ENCODE results near the gene IL36A.

The IL36A gene, protein sequence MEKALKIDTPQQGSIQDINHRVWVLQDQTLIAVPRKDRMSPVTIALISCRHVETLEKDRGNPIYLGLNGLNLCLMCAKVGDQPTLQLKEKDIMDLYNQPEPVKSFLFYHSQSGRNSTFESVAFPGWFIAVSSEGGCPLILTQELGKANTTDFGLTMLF

DNA sequence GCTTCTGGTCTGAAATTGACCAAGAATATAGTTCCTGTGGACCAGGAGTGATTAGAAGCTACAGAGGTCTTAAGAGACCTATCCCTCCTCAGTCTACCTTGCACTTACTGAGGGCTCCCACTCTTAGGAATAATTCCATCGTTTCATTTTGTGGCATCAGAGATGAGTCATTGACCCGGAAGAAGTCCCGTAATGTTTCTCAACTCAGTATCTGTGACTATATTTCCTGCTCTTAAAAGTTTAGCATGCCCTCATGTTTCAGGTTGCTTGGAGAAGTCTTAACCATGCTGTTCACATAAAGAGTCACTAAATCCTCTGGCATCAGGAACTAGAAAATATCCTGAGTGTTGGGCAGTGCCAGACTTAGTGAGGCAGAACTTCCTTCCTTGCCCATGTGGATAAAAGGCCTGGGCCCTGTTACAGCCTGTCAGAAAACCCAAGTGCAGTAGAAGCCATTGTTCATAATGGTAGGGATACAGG is at the start of gene IL36A:
Gene IL36A (plus strand): TSS at position 430 of the 480 bp plus-strand sequence. CDS start 413 bp downstream, outside the sequence.
- DNase-seq: no peak

DNA sequence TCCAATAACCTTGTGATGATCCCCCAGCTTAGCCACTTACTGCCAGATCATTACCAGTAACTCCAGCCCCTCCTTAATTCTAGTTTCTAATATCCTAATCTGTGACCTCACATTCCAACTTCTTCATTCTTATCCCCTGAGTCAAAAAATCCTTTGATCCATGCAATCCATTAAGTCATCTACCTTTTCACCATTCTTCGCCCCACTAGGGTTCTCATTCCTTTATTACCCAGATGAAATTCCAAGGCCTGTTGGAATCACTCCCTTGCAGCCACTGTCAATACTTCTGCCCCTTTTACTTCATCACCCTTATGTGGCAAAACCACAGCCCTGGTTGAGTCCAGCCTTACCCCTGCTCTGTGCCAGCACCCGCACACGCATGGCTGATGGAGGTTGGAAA is 47.7 kb upstream of the IL36A start:
- no peak for DNase-seq

DNA sequence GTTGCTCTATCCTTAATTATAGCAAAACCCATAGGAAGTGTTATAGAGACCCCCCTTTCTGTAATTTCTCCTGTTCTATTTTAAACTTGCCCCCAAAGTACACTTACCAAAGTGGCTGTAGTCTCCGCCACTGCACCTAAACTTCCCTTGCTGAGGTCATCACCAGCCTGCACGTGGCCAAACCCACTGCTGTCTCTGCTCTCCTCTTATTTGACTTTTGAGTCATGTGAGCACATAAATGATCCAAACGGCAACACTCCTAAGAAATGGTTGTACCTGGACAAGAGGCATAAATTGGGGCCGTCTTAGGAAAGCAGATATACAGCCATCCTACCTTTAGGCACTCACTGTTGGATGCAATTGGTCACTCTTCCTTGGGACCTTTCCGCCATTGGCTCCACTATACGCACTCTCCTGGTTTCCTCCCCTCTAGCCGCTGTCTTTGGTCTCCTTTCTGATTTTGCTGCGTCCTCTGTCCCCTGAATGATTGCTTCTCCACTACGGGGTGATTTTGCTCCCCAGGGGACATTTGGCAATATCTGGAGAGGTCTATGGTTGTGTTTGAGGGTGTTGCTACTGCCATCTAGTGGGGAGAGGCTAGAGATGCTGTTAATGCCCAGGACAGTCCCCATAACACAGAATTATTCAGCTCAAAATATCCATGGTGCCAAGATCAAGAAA is 46.7 kb upstream of the IL36A start:
- DNase-seq: peak; percentile 42

DNA sequence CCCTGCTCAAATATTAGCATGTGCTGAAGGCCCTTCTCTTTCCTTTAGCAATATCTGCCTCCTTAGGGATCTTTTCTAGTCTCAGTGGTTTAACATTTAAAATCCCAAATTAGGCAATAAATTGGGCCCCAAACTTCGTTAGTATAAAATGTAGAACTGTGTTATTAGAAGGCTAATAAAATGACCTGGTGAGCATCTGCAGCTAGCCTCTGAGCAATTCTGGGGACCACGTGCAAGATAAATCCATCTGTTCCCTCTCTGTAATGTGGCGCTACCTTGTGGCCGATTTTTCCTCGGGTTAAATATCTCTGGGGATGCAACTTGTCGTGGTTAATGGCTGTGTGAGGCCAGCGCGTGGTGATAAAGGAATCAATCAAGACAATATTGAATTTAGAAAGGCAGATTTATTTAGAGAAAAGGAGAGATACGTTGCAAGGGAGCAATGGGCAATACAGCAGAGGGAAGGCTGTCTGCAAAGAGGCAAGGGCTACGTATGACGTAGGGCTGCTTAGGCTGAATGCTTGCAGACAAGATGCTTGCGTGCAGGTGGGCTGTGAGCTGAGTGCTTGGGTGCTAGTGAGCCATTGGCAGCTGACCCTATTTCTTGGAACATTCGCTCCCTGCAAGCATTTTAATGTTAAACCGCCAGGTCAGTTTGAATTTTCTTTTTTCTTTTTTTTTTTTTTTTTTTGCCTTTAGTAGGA is 46.0 kb upstream of the IL36A start:
- peak; percentile 24 for DNase-seq

DNA sequence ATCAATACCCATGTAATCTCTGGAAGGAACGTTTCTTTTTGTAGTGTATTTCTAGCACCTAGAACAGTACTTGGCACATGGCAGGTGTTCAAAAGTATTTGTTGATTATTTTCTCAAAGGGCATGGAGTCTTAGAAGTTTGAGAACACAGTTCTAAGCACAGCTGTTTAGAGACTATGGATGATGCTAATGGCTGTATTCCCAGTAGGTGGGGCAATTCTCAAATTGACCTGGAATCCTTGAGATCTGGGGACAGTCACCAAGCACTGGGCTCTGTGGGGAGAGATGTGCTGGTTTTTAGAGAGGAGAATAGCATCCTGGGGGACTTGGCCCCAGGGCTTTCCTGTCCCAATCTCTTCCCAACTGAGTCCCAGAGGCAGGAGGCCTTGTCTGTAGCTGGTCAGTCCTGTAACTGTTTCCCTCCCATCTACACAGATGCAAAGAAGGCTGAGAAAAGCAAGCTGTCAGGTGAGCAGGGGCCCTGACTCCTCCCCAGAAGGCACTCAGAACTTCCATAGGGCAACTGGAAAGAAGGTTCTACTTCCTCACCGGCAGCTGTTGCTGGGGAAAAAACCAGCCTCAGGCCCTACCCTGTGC is 44.9 kb upstream of the IL36A start:
- no peak for DNase-seq

DNA sequence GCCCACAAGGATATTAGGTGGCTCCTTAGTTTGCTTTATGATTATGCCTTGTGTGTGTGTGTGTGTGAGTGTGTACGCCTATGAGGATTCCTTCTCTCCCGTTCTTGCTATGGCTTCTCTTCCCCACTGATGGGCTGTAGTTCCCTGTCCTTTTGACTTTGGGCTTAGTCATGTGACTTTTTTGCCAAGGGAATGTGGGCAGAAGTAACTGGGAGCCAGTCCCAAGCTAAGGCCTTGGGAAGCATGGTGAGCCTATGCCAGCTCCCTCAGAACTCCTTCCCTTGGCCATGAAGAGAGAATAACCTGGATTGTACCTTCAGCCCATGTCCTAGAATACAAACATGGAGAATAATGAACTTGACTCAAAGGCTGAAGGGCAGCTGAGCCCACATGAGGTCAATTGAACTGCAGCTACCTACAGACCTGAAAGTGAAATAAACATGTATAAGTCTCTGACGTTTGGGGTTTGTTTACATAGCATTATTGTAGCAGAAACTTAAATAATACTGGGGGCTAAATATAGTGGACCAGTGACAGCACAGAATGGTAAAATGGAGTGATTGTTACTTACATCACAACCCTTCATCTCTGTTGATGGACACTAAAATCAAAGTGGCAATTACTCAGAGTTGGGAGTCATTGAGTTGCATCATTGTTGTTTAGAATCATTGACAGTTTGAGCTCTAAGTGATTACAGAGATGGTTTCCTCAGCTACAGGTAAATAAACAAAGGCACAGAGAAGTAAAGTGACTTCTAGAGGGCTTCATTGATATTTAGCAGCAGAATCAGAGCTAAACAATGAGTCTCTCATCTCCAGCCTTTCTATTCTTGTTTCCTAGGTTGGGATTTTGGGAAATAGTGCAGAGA is 42.7 kb upstream of the IL36A start:
- DNase-seq: no peak

DNA sequence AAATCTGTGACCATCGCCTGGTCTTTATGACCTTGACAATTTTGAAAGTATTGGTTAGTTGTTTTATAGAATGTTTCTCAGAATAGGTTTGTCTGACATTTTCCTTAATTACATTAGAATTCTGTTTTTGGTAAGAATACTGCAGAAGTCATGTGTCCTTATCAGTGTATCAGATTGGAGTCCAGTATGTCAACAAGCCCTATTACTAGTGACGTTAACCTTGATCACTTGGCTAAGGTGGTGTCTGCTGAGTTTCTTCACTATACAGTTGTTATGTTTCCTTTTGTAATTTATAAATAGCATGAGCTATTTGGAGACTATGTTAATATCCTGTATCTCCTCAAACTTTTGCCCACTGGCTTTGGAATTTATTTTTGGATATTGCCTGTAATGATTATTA is 38.2 kb upstream of the IL36A start:
- no peak for DNase-seq

DNA sequence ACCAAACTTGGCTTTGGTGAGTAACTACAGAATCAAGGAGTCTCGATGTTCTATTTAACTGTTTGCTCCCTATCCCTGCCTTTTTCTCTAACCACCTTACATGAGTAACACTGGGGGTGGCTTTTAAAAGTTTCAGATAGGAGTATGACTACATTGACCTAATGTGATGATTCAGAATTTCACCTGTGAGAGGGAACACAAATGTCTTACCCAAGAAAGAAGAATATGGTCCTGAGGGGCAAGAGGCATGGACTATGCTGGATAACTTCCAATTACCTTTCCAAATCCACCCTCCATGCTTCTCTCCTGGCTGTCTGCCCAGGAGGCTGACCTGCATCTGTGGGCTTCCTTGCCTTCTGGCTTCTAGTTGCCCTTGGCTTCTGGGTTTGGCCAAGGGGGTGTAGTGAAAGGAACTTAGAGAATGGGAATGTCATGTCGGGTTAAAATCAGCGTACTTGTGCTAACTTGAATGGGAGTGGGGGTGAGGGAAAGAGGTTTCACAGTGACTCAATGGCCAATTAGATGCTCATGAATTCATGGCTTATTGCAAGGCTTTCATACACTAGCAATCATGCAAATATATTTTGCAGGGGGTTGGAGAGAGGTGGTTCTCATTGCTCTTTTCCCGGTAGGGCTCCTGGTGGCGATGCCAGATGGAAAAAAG is 32.7 kb upstream of the IL36A start:
- DNase-seq: no peak

DNA sequence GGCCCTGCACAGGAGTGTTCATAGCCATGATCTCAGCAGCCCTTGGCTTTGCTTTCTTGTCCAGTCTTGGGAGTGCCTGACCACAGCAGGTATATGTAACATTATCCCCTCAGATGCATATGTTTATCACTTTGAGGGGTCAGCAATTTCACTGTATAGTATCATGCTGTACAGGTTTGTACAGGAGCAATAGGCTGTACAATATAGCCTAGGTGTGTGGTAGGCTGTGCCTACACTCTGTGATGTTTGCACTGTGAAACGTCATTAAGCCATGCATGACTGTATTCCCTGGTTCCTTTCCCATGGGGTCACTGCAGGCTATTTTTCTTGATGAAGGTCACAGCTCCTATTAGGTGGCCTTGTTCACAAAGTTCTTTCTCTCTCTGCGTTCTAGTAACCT is 32.1 kb upstream of the IL36A start:
- DNase-seq: no peak

DNA sequence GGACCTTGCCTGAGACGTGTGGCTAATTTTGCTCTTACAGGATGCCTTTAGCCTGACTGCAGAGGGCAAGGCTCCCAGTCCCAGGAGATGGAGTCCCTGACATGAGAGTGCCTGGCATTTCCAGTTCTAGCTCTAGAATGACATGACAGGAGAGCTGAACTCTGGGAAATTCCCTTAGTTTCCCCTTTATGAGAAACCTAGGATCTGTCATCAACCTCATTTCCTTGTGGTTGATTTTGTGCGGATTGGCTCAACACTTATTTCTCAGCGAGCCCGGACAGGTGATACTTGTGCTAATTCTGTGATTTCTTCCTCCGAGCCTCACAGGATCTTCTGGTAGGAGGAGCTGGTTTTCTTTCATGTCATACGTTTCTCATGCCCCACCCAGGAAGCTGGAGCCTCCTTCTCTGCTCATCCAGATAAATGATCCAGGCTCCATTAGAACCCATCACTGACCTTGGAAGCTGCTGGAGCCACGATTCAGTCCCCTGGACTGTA is 27.7 kb upstream of the IL36A start, which contains the start of gene IL36G:
Gene IL36G (plus strand): TSS at position 448 of the 498 bp plus-strand sequence. CDS start 633 bp downstream, outside the sequence.
- DNase-seq: no peak

DNA sequence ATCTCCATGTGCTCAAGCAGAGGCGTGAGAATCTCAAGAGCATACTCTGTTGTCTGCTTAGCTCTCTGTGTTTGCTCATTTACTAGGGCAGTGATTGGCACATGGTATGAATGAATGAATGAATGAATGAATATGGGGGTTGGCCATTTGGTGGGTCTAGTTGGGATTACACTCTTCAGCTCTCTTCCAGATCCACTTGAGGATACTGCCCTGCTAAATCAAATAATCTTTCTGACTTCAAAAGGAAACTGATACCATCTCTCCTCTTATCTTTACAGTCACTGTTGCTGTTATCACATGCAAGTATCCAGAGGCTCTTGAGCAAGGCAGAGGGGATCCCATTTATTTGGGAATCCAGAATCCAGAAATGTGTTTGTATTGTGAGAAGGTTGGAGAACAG is 25.5 kb upstream of the IL36A start:
- DNase-seq: no peak

DNA sequence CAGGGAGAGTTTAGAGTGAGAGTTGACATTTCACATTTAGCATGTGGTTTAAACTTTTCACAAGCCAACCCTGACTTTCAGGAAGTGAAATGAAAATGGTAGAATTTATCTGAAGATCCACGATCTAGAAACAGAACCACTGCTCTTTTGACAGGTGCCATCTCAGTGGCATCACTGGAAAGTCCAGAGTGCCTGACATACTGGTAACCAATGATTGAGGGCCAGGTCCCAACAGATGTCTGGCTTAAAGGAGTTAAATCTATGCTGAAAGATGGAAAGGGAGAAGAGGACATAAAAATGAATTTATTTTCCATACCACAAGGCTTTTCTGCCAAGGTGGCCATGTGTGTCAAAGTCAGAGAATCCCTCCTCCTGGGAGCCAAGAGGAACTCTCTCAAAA is 24.7 kb upstream of the IL36A start:
- DNase-seq: no peak

DNA sequence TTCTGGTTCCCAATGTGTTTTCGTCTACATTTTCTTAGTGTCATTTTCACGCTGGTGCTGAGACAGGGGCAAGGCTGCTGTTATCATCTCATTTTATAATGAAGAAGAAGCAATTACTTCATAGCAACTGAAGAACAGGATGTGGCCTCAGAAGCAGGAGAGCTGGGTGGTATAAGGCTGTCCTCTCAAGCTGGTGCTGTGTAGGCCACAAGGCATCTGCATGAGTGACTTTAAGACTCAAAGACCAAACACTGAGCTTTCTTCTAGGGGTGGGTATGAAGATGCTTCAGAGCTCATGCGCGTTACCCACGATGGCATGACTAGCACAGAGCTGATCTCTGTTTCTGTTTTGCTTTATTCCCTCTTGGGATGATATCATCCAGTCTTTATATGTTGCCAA is 20.2 kb upstream of the IL36A start:
- DNase-seq: no peak

DNA sequence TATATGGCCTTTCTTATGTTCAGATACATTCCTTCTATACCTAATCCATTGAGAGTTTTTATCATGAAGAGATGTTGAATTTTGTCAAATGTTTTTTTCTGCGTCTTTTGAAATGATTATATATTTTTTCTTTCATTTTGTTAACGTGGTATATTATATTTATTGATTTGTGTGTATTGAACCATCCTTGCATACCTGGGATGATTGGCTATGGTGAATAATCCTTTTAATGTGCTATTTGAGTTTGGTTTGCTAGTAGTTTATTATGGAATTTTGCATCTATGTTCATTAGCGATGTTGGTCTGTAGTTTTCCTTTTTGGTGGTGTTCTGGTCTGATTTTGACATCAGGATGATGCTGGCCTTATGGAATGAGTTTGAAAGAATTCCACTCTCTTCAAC is 15.6 kb upstream of the IL36A start:
- no peak for DNase-seq

DNA sequence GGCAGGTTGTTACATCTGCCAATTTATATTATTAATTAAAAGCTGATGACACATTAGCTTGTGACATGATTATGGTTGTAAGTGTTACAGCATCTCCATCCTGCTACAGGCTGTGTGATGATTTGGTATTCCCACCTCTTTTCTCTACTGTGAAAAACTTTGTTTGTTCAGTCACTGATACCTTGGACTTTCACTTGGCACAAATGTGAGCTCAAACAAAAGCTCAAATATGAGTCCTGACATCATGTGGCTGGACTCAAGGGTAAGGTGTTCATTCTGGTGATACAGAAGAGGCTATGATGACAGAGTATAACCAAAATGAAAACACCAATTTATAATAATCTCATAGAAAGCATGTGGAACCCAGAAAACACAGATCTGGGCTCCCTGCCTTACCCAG is 11.4 kb upstream of the IL36A start:
- no peak for DNase-seq

DNA sequence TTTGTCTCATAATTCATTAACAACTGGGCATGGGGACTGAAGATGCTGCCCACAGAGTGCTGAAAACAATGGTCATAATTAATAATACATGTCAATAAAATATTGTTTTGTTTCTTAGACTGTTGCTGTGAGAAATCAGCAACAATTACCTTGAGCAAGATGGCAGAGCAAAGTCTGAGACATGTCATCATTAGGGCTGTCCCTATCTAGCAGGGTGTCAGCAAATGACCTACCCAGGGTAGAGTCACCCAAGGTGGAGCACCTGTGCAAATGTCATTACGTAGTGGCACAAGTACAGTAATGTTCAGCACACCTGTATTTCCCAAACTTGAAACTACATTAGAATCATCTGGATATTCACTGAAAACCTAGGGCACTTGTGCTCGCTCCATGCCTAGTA is 10.6 kb upstream of the IL36A start:
- DNase-seq: no peak

DNA sequence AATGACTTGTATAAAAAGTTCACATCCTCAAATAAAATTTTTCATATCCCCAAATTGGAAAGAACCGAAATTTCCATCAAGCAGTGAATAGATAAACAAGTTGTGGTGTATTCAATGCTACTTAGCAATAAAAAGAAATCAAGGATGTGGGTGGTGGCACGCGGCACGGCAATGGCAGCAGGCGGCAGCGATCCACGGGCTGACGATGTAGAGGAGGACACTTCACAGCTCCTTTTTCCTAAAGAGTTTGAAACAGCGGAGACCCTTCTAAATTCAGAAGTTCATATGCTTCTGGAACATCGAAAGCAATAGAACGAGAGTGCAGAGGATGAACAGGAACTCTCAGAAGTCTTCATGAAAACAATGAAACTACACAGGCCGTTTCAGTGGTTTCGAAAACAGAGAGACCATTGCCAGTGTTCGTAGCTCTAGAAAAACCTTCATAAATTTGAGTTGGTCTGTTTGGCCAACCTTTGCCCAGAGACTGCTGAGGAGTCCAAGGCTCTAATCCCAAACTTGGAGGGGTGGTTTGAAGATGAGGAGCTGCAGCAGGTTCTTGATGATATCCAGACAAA is 9.8 kb upstream of the IL36A start:
- no peak for DNase-seq

DNA sequence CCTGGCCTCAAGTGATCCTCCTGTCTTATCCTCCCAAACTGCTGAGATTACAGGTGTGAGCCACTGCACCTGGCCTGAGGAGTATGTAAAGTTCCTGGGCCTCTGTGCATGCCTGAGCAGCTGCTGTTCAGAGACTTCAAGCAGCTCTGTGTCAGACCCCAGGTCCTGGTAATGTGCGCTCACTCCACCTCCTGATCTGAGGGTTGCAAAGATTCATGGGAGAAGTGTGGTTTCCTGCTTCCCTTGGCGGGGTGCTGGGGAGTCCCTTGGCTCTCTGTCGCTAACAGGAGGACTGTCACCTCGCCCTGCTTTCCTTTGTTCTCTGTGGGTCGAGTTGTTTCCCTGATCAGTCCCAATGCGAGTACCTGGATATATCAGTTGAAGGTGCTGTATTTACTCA is 8.6 kb upstream of the IL36A start:
- no peak for DNase-seq

DNA sequence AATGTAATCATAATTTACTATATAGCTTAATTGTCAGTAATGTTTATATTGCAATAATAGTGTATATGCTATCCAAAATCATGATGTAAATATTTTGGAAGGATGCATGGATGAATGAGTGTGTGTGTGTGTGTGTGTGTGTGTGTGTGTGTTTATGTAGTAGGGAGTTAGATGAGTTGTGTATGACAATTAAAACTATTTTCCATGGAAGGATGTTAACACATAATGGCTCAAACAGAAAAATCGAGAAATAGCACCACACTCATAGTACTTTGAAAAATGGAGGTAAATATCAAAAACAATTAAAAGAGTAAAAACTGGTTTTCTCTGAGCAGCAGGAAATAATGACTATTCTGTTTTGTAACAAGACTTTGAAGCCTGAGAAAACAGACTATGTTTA is 8.1 kb upstream of the IL36A start:
- no peak for DNase-seq

DNA sequence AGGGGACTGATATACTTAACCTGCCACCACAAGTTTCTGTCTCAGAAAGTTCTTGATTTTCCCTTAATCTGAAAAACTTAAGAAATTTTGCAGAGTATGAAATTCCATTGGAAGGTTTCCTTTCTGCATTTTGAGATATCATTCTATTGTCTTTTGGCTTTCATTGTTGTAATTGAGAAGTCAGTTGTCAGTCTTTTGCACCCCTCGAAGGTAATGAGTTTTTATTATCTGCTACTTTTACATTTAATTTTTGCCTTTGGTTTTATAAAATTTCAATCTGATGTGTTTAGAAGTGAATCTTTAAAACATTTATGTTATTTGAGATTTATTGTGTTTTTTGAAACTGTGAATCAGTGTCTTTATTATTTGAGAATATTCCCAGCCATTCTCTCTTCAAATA is 4.8 kb upstream of the IL36A start:
- no peak for DNase-seq

DNA sequence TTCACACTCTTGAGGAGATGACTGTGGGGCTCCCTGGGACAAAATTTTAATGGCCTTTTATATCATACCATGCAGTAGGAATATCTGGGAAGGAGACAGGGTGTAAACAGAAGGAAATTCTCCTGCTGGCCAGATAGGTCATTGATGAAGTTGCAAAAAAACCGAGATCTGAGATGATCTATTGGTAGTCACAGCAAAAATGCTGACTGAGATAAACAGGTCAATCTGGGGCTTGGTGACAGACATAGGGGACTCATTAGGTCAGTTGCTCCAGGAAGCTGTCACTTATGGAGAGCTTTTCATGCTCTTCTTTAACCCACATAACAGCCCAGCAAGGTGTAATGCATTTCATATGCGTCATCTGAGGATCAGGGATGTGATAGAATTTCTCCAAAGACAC is 2.6 kb upstream of the IL36A start:
- no peak for DNase-seq

DNA sequence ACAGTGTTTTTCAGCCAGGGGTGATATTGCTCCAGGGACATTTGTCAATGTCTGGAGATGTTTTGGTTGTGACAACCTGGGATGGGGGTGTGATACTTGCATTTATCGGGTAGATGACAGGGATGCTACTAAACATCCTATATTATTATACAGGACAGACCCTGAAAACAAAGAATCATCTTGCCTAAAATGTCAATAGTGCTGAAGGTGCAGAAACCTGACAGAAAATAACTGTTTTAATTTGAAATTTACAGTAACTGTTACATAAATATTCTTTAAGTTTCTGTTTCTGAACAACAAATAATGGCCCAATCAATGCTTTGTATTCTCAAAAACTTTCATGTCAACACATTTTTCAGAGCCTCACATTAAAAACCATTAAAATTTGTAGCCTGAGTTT is 2.0 kb downstream of the IL36A start:
- DNase-seq: no peak
